Endodermal cell (in vitro differentiated cells): ENCODE data around the gene KRTDAP. TPM values are rescaled to one million over a fixed set of nuclear protein-coding genes. Genes with fewer than 3 reads are reported as not detected.

ENCODE experiments used
- DNase-seq: peaks from one replicate; pipeline ENCODE4 v3.0.0-alpha.2; 2017
- H3K27ac ChIP-seq: 2 replicates; pipeline ENCODE4 v1.5.1; 2013; ENCODE audit warnings: mild to moderate bottlenecking, low read depth, low read length, moderate library complexity
- H3K27me3 ChIP-seq: 2 replicates; pipeline ENCODE4 v1.6.1; 2013; ENCODE audit warnings: mild to moderate bottlenecking, low read length, moderate library complexity; ENCODE audit not compliant: insufficient read depth, control insufficient read depth, poor library complexity, severe bottlenecking
- H3K36me3 ChIP-seq: 2 replicates; pipeline ENCODE4 v1.7.0; 2013; ENCODE audit warnings: mild to moderate bottlenecking, low read length, moderate library complexity; ENCODE audit not compliant: control insufficient read depth, insufficient read depth
- H3K4me1 ChIP-seq: one replicate; pipeline ENCODE4 v1.7.0; 2013; ENCODE audit warnings: low read length; ENCODE audit not compliant: control insufficient read depth, insufficient read depth
- H3K4me3 ChIP-seq: 2 replicates; pipeline ENCODE4 v1.5.1; 2013; ENCODE audit warnings: mild to moderate bottlenecking, low read length, moderate library complexity
- H3K9ac ChIP-seq: 2 replicates; pipeline ENCODE4 v1.6.1; 2013; ENCODE audit warnings: mild to moderate bottlenecking, low read length, moderate library complexity; ENCODE audit not compliant: poor library complexity, severe bottlenecking; ENCODE audit errors: extremely low read depth
- H3K9me3 ChIP-seq: 2 replicates; pipeline ENCODE4 v1.6.1; 2013; ENCODE audit warnings: mild to moderate bottlenecking, low read length, moderate library complexity; ENCODE audit not compliant: control insufficient read depth
- H3K27ac Mint-ChIP-seq: 2 replicates; pipeline ENCODE4 v1.8.0; 2020; ENCODE audit warnings: mixed read lengths
- H3K27me3 Mint-ChIP-seq: 2 replicates; pipeline ENCODE4 v1.8.0; 2021; ENCODE audit warnings: mild to moderate bottlenecking, mixed read lengths; ENCODE audit not compliant: insufficient read depth
- H3K36me3 Mint-ChIP-seq: 2 replicates; pipeline ENCODE4 v1.8.0; 2020; ENCODE audit warnings: low read depth, mixed read lengths
- H3K4me1 Mint-ChIP-seq: 2 replicates; pipeline ENCODE4 v1.8.0; 2020; ENCODE audit warnings: mixed read lengths
- H3K4me3 Mint-ChIP-seq: 2 replicates; pipeline ENCODE4 v1.8.0; 2020; ENCODE audit warnings: mild to moderate bottlenecking, moderate library complexity, mixed read lengths
- H3K9me3 Mint-ChIP-seq: 2 replicates; pipeline ENCODE4 v1.8.0; 2020; ENCODE audit warnings: mild to moderate bottlenecking, mixed read lengths
- CTCF ChIP-seq: fragments of 200-600 bp; sonication (generic); conservative IDR thresholded peaks from 2 replicates; pipeline ENCODE4 v1.5.0; 2021; ENCODE audit warnings: antibody characterized with exemption, mild to moderate bottlenecking
- WGBS, 2 experiments: methylation state at CpG; one replicate each; pipeline versions ENCODE4 v1.1.5 to v1.1.7; 2013; ENCODE audit warnings: missing lambda C conversion rate in 2 of 2, mixed read lengths in 1 of 2; ENCODE audit not compliant: insufficient coverage in 1 of 2, insufficient read length in 1 of 2; 5-methylcytosine and 5-hydroxymethylcytosine counted together
- total RNA-seq, 2 donors: library from RNA; stranded (reverse); fragmentation: NEBNext Ultra II Directional in 1 of 2; extraction: Animal tissue kit (Norgen Biotek cat#: 25700) in 1 of 2; gene quantifications; 2 replicates in 1 of 2; 3 replicates in 1 of 2; pipeline ENCODE4 v1.2.1, GENCODE V29; 2021

Gene KRTDAP
- total RNA-seq, 2 donors from 2014 or later: 3.4 to 4.2 TPM

- H3K4me3 Mint-ChIP-seq: no peak overlapping the region
- WGBS, 2 experiments: 47 to 52% methylated on average over 4 to 6 of the region's 6 CpGs
These were observed 41.0 kb upstream of the KRTDAP start for GRCh38 chr19:35531291-35531690.

GRCh38 chr19:35529241-35530218 lies 39.3 kb upstream of the KRTDAP start:
- Histone ChIP-seq H3K27me3 (no peaks in the 10 kb centered on the region), H3K9ac (no peak overlapping the region), H3K27ac (no peak overlapping the region), H3K9me3 (no peaks in the 10 kb centered on the region), H3K4me3 (no peak overlapping the region), H3K36me3 (no peaks in the 10 kb centered on the region), H3K4me1 (no peaks in the 10 kb centered on the region)
- DNase-seq: no peak
- peaks cover 43% of the 10 kb centered on the region for H3K27me3 Mint-ChIP-seq
- no peak overlapping the region for H3K4me3 Mint-ChIP-seq
- WGBS, 2 experiments: 89% methylated on average over 8 to 19 of the region's 19 CpGs
- no peaks in the 10 kb centered on the region for H3K36me3 Mint-ChIP-seq
- H3K4me1 Mint-ChIP-seq: peaks cover 19% of the 10 kb centered on the region
- H3K27ac Mint-ChIP-seq: no peak overlapping the region
- TF ChIP-seq CTCF: no peak
- no peaks in the 10 kb centered on the region for H3K9me3 Mint-ChIP-seq

More at GRCh38 chr19:35531291-35531690, 41.0 kb upstream of the KRTDAP start:
- TF ChIP-seq CTCF: no peak
- Histone ChIP-seq H3K4me3 (no peak overlapping the region), H3K9ac (no peak overlapping the region), H3K27ac (no peak overlapping the region), H3K36me3 (no peaks in the 10 kb centered on the region), H3K27me3 (no peaks in the 10 kb centered on the region), H3K4me1 (no peaks in the 10 kb centered on the region), H3K9me3 (no peaks in the 10 kb centered on the region)
- Mint-ChIP-seq H3K36me3 (no peaks in the 10 kb centered on the region), H3K4me1 (peaks cover 17% of the 10 kb centered on the region), H3K27ac (no peak overlapping the region), H3K27me3 (peaks cover 33% of the 10 kb centered on the region), H3K9me3 (no peaks in the 10 kb centered on the region)
- peak; percentile 65 for DNase-seq

GRCh38 chr19:35528218-35529038 lies 38.2 kb upstream of the KRTDAP start, which contains the start of gene SBSN:
Gene SBSN, minus strand, starts transcription at chr19:35528311. Its CDS starts 30 bp downstream, at chr19:35528281.
- Mint-ChIP-seq H3K4me3 (no peak within 1 kb of the TSS), H3K9me3 (no peaks in the 10 kb centered on the region), H3K36me3 (no peaks in the 10 kb centered on the region), H3K4me1 (peaks cover 19% of the 10 kb centered on the region), H3K27me3 (peaks cover 42% of the 10 kb centered on the region), H3K27ac (no peak within 1 kb of the TSS)
- no peaks in the 10 kb centered on the region for H3K9me3 ChIP-seq
- no peak for TF ChIP-seq CTCF
- no peak within 1 kb of the TSS for H3K4me3 ChIP-seq
- H3K4me1 ChIP-seq: no peaks in the 10 kb centered on the region
- no peak for DNase-seq
- 87 to 88% methylated on average over 3 to 10 of the region's 11 CpGs for WGBS, 2 experiments
- H3K27me3 ChIP-seq: no peaks in the 10 kb centered on the region
- H3K9ac ChIP-seq: no peak within 1 kb of the TSS
- no peak within 1 kb of the TSS for H3K27ac ChIP-seq
- H3K36me3 ChIP-seq: no peaks in the 10 kb centered on the region
